Fibroblast of mammary gland (primary cell): Measurements from ENCODE around the gene BRAT1.
"Not testable (repeated sequence)": the region's sequence is repeated elsewhere in the genome, so short reads cannot be mapped to it uniquely, and the experiment has no call there.

ENCODE experiments used
- DNase-seq: peaks from one replicate; pipeline ENCODE4 v3.0.0-alpha.2; 2010; ENCODE audit warnings: low read depth
- H3K4me3 ChIP-seq: 2 replicates; pipeline ENCODE4 v1.5.1; 2011; ENCODE audit warnings: low read depth, mild to moderate bottlenecking, low read length, moderate library complexity; ENCODE audit not compliant: control insufficient read depth
- TF ChIP-seq, protein P1 (sequence below): conservative IDR thresholded peaks from 2 replicates; pipeline ENCODE4 v1.5.1; 2011; ENCODE audit warnings: low read depth, low read length, inconsistent platforms; ENCODE audit not compliant: control insufficient read depth, insufficient read depth

The BRAT1 gene

DNA sequence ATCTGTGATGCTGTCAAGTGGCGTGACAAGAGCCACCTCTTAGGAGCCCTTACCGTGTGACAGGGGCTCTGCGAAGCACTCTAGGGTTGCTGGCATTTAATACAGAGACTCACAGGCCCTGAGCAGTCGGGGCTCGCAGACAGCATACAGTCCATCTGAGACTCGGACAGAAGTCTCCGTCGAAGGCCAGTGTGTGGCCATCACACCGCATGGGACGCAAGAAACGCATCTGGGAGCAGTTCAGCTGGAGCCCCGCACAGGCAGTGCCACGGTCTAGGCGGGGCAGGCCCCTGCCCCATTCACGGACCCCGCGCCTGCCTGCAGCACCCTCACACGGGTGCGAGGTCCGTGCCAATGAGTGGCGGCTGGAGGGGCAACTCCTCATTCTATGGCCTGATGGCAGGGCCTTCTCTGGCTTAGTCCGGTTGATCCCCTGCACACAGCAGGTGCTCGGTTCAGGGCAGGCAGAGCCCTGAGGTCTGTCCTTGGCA, 37.1 kb upstream of the BRAT1 start:
- no peak for DNase-seq
- H3K4me3 ChIP-seq = no peak overlapping the region
- TF ChIP-seq, protein P1, sequence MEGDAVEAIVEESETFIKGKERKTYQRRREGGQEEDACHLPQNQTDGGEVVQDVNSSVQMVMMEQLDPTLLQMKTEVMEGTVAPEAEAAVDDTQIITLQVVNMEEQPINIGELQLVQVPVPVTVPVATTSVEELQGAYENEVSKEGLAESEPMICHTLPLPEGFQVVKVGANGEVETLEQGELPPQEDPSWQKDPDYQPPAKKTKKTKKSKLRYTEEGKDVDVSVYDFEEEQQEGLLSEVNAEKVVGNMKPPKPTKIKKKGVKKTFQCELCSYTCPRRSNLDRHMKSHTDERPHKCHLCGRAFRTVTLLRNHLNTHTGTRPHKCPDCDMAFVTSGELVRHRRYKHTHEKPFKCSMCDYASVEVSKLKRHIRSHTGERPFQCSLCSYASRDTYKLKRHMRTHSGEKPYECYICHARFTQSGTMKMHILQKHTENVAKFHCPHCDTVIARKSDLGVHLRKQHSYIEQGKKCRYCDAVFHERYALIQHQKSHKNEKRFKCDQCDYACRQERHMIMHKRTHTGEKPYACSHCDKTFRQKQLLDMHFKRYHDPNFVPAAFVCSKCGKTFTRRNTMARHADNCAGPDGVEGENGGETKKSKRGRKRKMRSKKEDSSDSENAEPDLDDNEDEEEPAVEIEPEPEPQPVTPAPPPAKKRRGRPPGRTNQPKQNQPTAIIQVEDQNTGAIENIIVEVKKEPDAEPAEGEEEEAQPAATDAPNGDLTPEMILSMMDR = no peak

DNA sequence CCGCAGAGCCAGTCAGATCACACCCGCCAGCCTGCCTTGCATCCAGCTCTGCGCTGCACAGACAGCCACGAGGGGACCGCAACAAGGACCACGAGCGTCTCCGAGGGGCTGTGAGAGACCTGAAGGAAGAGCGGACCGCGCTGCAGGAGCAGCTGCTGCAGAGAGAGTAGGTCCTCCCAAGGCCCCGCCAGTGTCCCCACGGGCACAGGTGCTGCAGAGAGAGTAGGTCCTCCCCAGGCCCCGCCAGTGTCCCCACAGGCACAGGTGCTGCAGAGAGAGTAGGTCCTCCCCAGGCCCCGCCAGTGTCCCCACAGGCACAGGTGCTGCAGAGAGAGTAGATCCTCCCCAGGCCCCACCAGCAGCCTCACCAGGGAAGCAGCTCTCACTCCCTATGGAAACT, 34.6 kb upstream of the BRAT1 start:
- not testable (repeated sequence) for H3K4me3 ChIP-seq, DNase-seq

DNA sequence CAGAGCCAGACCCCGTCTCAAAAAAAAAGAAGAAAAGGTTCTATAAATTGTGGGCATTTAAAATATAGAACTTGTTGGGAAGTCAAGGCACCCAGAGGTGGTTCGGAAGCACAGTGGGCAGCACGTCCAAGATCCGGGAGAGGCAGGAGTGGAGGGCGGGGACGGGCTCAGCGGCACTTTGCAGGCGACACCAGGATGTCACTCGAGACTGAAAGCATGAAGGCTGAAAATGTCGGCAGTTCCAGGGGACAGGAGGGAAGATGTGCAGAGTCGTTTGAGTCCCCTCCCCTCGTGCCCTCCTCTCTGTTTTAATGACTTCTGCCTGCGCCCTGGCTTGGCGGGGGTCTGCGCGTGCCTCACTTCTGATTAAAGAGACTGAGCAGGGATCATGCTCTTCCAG, 34.0 kb upstream of the BRAT1 start:
- DNase-seq = no peak
- TF ChIP-seq, protein P1 = no peak
- H3K4me3 ChIP-seq = no peak overlapping the region

DNA sequence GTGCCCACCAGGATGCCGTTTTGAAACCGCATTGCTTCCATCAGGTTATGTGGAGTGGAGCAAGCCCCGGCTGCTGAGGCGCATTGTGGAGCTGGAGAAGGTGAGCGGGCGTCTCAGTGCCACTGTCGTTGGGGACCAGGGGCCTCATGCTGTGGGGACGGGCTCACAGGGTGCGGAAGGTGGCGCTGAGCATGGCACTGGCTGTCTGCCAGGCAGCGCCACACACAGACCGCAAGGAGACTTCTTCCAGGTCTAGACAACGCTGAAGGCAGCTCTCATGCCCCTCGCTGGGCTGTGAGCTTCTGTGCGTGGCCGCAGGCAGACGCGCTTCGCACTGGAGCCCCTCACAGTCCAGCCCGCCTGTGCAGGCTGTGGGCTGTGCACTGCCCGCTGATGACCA, 32.5 kb upstream of the BRAT1 start:
- no peak overlapping the region for H3K4me3 ChIP-seq
- TF ChIP-seq, protein P1 = no peak
- DNase-seq = no peak

DNA sequence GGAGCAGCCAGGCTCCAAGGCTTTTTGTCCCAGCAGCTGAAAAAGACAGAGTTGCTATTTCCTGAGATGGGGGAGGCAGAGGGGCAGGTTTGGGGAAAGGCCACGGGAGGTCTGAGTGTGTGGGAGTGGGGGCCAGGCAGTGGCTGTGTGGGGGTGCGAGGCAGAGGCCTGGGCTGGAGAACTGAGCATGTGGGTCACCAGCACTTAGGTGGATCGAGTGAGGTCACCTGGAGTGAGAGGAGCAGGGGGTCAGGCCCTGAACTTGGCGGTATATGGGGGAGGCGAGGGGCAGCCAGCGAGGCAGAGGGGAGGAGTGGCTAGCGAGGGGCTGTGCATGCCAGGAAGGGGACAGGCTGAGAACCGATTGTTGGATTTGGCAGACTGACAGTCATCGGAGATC, 31.8 kb upstream of the BRAT1 start:
- TF ChIP-seq, protein P1 = no peak
- H3K4me3 ChIP-seq = no peak overlapping the region
- no peak for DNase-seq

DNA sequence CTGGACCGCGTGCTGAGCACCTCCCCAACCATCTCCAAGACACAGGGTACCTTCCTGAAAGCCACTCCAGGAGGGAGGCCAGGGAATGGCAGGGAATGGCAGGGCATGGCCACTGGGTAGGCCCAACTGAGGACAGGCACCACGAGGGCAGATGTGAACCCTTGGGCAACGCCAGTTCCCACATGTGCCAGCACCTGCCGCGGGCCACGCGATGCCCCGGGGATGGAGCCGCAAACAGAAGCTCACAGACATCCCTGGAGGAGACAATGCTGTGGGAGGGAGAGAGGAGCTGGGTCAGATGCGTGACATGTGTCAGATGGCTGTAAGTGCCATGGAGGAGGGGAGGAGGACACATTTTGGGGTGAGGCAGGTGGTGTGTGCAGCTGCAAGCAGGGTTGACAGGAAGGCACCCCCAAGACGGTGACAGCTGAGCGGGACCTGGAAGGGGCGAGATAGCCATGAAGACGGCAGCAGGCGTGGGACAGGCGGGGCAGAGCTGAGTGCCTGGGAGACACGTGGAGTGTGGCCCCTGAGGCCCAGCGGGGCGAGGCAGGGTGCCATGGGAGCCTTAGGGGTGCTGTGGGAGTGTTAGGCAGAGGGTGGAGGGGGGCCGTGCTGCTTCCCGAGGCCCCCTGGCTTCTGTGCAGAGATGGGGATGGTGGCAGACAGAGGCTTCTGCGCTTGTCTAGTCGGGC, 31.1 kb upstream of the BRAT1 start:
- no peak overlapping the region for H3K4me3 ChIP-seq
- TF ChIP-seq, protein P1 = no peak
- no peak for DNase-seq

DNA sequence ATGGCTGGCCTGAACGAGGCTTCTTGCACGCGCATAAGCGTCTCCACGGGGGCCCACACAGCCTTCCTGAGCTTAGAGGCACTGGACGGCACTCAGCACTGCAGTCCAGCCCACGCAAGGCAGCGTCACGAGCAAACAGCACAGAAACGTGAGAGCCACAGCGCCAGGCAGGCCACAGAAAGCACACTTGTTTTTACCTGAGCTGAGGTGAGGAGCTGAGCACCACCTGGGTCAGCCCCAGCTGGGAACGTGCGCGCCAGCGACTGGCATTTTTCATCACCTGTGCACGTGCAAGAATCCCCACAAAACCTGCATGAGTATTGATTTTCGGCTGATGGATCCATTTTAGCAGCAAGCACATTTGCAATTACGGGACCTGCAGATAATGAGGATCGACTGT, 30.1 kb upstream of the BRAT1 start:
- no peak overlapping the region for H3K4me3 ChIP-seq

More for the DNA sequence above, 30.1 kb upstream of the BRAT1 start:
- no peak for DNase-seq
- TF ChIP-seq, protein P1 = no peak
